Vagina (tissue), 2 donors: ENCODE results near the gene PPP2R5D. TPM values are rescaled to one million over a fixed set of nuclear protein-coding genes. Genes with fewer than 3 reads are reported as not detected.
"Not testable (repeated sequence)": the region's sequence is repeated elsewhere in the genome, so short reads cannot be mapped to it uniquely, and the experiment has no call there.

Experiments
- DNase-seq, 2 donors: peaks; one replicate each; pipeline ENCODE4 v3.0.0-alpha.2; 2017; ENCODE audit errors: extremely low spot score in 2 of 2
- H3K27ac ChIP-seq: fragments of 200-600 bp; sonication (generic); one replicate; pipeline ENCODE4 v1.5.1; 2019
- H3K27me3 ChIP-seq: fragments of 200-600 bp; sonication (generic); one replicate; pipeline ENCODE4 v1.5.1; 2019
- H3K36me3 ChIP-seq, 2 donors: fragments of 200-600 bp; sonication (generic); one replicate each; pipeline ENCODE4 v1.5.1; 2017 to 2019
- H3K4me1 ChIP-seq: fragments of 200-600 bp; sonication (generic); one replicate; pipeline ENCODE4 v1.5.1; 2019
- H3K4me3 ChIP-seq, 2 donors: fragments of 200-600 bp; sonication (generic); 1 replicate in 1 of 2; 2 replicates in 1 of 2; pipeline ENCODE4 v1.5.1; 2016 to 2019
- H3K9me3 ChIP-seq: fragments of 200-600 bp; sonication (generic); one replicate; pipeline ENCODE4 v1.5.1; 2019
- POLR2A ChIP-seq, 2 donors: fragments of 450-650 bp; IDR thresholded peaks; one replicate each; pipeline ENCODE4 v1.6.1; 2017; ENCODE audit warnings: antibody characterized with exemption in 2 of 2, mild to moderate bottlenecking in 2 of 2, moderate library complexity in 2 of 2
- POLR2AphosphoS5 ChIP-seq, 2 donors: sonication (generic); formaldehyde crosslinking; IDR thresholded peaks; one replicate each; pipeline ENCODE4 v1.9.0; 2017; ENCODE audit warnings: antibody characterized with exemption in 2 of 2, mild to moderate bottlenecking in 2 of 2, low read depth in 1 of 2; ENCODE audit not compliant: insufficient read depth in 1 of 2
- intact Hi-C: fragments of 100-400 bp; cut with DNase I; formaldehyde crosslinking; loops from one replicate; pipeline ENCODE4 v1.15.1; 2023
- total RNA-seq: library from RNA; depleted of rRNA; stranded (reverse); fragments of >200 nt; gene quantifications from one replicate; pipeline ENCODE4 v1.2.3, GENCODE V29; 2016
- TF ChIP-seq, protein P1 (sequence below), 3 experiments: fragments of 450-650 bp in 2 of 3; fragments of 200-600 bp in 1 of 3; sonication (generic) in 1 of 3; IDR thresholded peaks; one replicate each; pipeline ENCODE4 v1.5.1; 2017 to 2019; ENCODE audit warnings: antibody characterized with exemption in 3 of 3, mild to moderate bottlenecking in 2 of 3, moderate library complexity in 2 of 3

PPP2R5D gene
- total RNA-seq, 1 donor from 2014 or later = 26.3 TPM

GRCh38 chr6:43037197-43037596 is 52.8 kb downstream of the PPP2R5D start:
- no peak for TF ChIP-seq POLR2A (IDR thresholded peaks at IDR 0.05)
- TF ChIP-seq POLR2AphosphoS5 (IDR thresholded peaks at IDR 0.05; ENCODE audit: insufficient read depth in 1 of 2, low read depth in 1 of 2) = no peak
- TF ChIP-seq, protein P1, sequence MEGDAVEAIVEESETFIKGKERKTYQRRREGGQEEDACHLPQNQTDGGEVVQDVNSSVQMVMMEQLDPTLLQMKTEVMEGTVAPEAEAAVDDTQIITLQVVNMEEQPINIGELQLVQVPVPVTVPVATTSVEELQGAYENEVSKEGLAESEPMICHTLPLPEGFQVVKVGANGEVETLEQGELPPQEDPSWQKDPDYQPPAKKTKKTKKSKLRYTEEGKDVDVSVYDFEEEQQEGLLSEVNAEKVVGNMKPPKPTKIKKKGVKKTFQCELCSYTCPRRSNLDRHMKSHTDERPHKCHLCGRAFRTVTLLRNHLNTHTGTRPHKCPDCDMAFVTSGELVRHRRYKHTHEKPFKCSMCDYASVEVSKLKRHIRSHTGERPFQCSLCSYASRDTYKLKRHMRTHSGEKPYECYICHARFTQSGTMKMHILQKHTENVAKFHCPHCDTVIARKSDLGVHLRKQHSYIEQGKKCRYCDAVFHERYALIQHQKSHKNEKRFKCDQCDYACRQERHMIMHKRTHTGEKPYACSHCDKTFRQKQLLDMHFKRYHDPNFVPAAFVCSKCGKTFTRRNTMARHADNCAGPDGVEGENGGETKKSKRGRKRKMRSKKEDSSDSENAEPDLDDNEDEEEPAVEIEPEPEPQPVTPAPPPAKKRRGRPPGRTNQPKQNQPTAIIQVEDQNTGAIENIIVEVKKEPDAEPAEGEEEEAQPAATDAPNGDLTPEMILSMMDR (IDR thresholded peaks at IDR 0.05) = no peak
- no peak overlapping the region for H3K27ac ChIP-seq
- H3K4me1 ChIP-seq = no peaks in the 10 kb centered on the region
- H3K4me3 ChIP-seq = no peak overlapping the region
- H3K36me3 ChIP-seq = peaks cover 0 to 40% of the 10 kb centered on the region in 2 donors
- DNase-seq = no peak
- no peaks in the 10 kb centered on the region for H3K27me3 ChIP-seq
- no peaks in the 10 kb centered on the region for H3K9me3 ChIP-seq
- intact Hi-C loops = no loop called here

DNA sequence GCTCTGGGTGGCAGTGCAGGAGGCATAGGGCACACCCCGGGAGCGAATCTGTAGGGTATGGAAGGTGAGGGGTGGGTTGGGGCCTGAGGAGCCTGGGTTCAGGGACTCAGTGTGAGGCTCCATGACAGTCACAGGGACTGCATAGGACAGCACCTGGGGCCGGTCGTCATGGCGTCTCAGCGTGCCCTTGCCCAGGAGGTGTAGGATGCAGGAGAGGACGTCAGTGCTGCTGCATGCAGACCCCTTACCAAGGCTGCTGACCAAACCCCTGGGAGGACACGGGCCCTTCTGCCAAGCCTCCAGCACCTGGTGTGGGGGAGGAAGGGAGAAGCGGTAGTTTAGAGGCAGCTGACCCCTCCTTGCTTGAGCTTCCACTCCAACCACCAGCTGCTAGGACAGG is 53.3 kb downstream of the PPP2R5D start:
- Histone ChIP-seq H3K36me3 (peaks cover 0 to 42% of the 10 kb centered on the region in 2 donors), H3K27ac (no peak overlapping the region), H3K9me3 (no peaks in the 10 kb centered on the region), H3K27me3 (no peaks in the 10 kb centered on the region), H3K4me3 (no peak overlapping the region), H3K4me1 (no peaks in the 10 kb centered on the region)
- TF ChIP-seq, protein P1 (IDR thresholded peaks at IDR 0.05) = no peak
- TF ChIP-seq POLR2A (IDR thresholded peaks at IDR 0.05) (no peak), POLR2AphosphoS5 (IDR thresholded peaks at IDR 0.05; ENCODE audit: insufficient read depth in 1 of 2, low read depth in 1 of 2) (no peak)
- no peak for DNase-seq
- intact Hi-C loops = no loop called here

GRCh38 chr6:43038727-43039126 is 54.4 kb downstream of the PPP2R5D start:
- intact Hi-C loops = no loop called here
- H3K4me3 ChIP-seq = no peak overlapping the region
- TF ChIP-seq POLR2A (IDR thresholded peaks at IDR 0.05) (no peak), POLR2AphosphoS5 (IDR thresholded peaks at IDR 0.05; ENCODE audit: insufficient read depth in 1 of 2, low read depth in 1 of 2) (no peak)
- no peak for DNase-seq
- no peaks in the 10 kb centered on the region for H3K27me3 ChIP-seq
- no peaks in the 10 kb centered on the region for H3K9me3 ChIP-seq
- no peaks in the 10 kb centered on the region for H3K4me1 ChIP-seq
- peaks cover 0 to 47% of the 10 kb centered on the region in 2 donors for H3K36me3 ChIP-seq
- H3K27ac ChIP-seq = no peak overlapping the region

- no peak for DNase-seq
- H3K27ac ChIP-seq = no peak overlapping the region
- TF ChIP-seq POLR2AphosphoS5 (IDR thresholded peaks at IDR 0.05; ENCODE audit: insufficient read depth in 1 of 2, low read depth in 1 of 2) (no peak), POLR2A (IDR thresholded peaks at IDR 0.05) (no peak)
- TF ChIP-seq, protein P1 (IDR thresholded peaks at IDR 0.05) = no peak
- H3K4me3 ChIP-seq = no peak overlapping the region
- no peaks in the 10 kb centered on the region for H3K9me3 ChIP-seq
- H3K27me3 ChIP-seq = no peaks in the 10 kb centered on the region
- peaks cover 0 to 53% of the 10 kb centered on the region in 2 donors for H3K36me3 ChIP-seq
- intact Hi-C loops = no loop called here
- H3K4me1 ChIP-seq = no peaks in the 10 kb centered on the region
These were observed 56.3 kb downstream of the PPP2R5D start for GRCh38 chr6:43040542-43041257.

GRCh38 chr6:43041475-43041874 is 57.1 kb downstream of the PPP2R5D start:
- intact Hi-C loops = not testable (repeated sequence)
- peaks cover 0 to 60% of the 10 kb centered on the region in 2 donors for H3K36me3 ChIP-seq

DNA sequence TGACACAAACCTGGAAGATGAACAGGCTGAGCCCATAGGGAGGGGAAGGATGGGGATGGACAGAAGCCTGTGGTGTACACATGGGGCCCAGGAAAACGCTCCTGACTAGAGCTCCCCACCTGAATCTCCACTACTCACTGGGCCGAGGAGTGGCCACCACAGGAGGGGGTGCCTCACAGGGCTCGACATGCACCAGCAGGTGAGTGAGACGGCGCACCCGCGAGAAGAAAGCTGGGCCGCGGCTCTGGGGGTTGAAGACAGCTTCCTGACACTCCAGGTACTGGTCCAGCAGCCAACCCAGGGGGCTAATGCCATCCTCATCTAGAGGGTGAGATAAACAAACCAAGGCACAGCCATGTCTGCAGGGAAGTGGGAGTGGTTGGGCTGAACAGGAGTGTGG is 58.9 kb downstream of the PPP2R5D start:
- no peak overlapping the region for H3K4me3 ChIP-seq
- no peak overlapping the region for H3K27ac ChIP-seq
- peaks cover 0 to 59% of the 10 kb centered on the region in 2 donors for H3K36me3 ChIP-seq
- H3K9me3 ChIP-seq = no peaks in the 10 kb centered on the region
- no peaks in the 10 kb centered on the region for H3K4me1 ChIP-seq
- no peaks in the 10 kb centered on the region for H3K27me3 ChIP-seq
- intact Hi-C loops = no loop called here
- no peak for DNase-seq
- TF ChIP-seq, protein P1 (IDR thresholded peaks at IDR 0.05) = no peak
- no peak for TF ChIP-seq POLR2AphosphoS5 (IDR thresholded peaks at IDR 0.05; ENCODE audit: insufficient read depth in 1 of 2, low read depth in 1 of 2)
- TF ChIP-seq POLR2A (IDR thresholded peaks at IDR 0.05) = no peak

More at GRCh38 chr6:43041475-43041874, 57.1 kb downstream of the PPP2R5D start:
- H3K27ac ChIP-seq, H3K9me3 ChIP-seq, H3K4me1 ChIP-seq, H3K4me3 ChIP-seq, H3K27me3 ChIP-seq, DNase-seq: not testable (repeated sequence)
